Uterus (tissue), 2 donors: Measurements from ENCODE around the gene SNX2.
"Not testable (repeated sequence)": the region's sequence is repeated elsewhere in the genome, so short reads cannot be mapped to it uniquely, and the experiment has no call there.

Experiments used
- CTCF ChIP-seq, 4 experiments: fragments of 200-600 bp in 2 of 4; fragments of 450-650 bp in 2 of 4; sonication (generic) in 2 of 4; IDR thresholded peaks; one replicate each; pipeline ENCODE4 v1.5.1; 2016 to 2019; ENCODE audit warnings: antibody characterized with exemption in 4 of 4, mild to moderate bottlenecking in 2 of 4, moderate library complexity in 1 of 4
- POLR2A ChIP-seq, 2 donors: fragments of 450-650 bp; IDR thresholded peaks; one replicate each; pipeline ENCODE4 v1.6.1; 2016; ENCODE audit warnings: antibody characterized with exemption in 2 of 2, mild to moderate bottlenecking in 1 of 2, moderate library complexity in 1 of 2

- TF ChIP-seq CTCF, POLR2A (IDR thresholded peaks at IDR 0.05): not testable (repeated sequence)
These were observed 82.7 kb downstream of the SNX2 start for GRCh38 chr5:122857538-122857937.
